GM12878 (cell line): ENCODE data around the gene CPT1C.

ENCODE experiments used
- BCL3 ChIP-seq: IDR thresholded peaks from 2 replicates; pipeline ENCODE4 v1.6.1; 2011; ENCODE audit warnings: borderline replicate concordance, low read depth, mild to moderate bottlenecking, moderate library complexity, low read length; ENCODE audit not compliant: insufficient read depth, poor library complexity, severe bottlenecking
- EZH2 ChIP-seq: IDR thresholded peaks from 2 replicates; pipeline ENCODE4 v1.6.1; 2012; ENCODE audit warnings: low read depth, mild to moderate bottlenecking, control low read depth, inconsistent platforms, low read length, borderline replicate concordance; ENCODE audit not compliant: control insufficient read depth
- HDAC2 ChIP-seq: fragments of 200-600 bp; sonication (generic); IDR thresholded peaks from 2 replicates; pipeline ENCODE4 v1.6.1; 2017
- KLF5 ChIP-seq: fragments of 450-650 bp; IDR thresholded peaks from 2 replicates; pipeline ENCODE4 v1.6.1; 2014; ENCODE audit warnings: mild to moderate bottlenecking; ENCODE audit not compliant: partially characterized antibody
- POLR2AphosphoS5 ChIP-seq: IDR thresholded peaks from 2 replicates; pipeline ENCODE4 v1.6.1; 2011; ENCODE audit warnings: mild to moderate bottlenecking, low read length, inconsistent platforms
- TAF1 ChIP-seq: IDR thresholded peaks from 2 replicates; pipeline ENCODE4 v1.6.1; 2011; ENCODE audit warnings: mild to moderate bottlenecking, low read depth, low read length, borderline replicate concordance
- ZBTB11 ChIP-seq: fragments of 450-650 bp; formaldehyde crosslinking; IDR thresholded peaks from 2 replicates; pipeline ENCODE4 v1.5.0; 2022; ENCODE audit warnings: mild to moderate bottlenecking, missing genetic modification characterization
- TF ChIP-seq, protein P1 (sequence below), 3 experiments: IDR thresholded peaks in 2 of 3; conservative IDR thresholded peaks in 1 of 3; 2 replicates each; pipeline ENCODE4 v1.5.1; 2011; ENCODE audit warnings: low read depth in 3 of 3, low read length in 3 of 3, mild to moderate bottlenecking in 3 of 3, control low read depth in 2 of 3, moderate library complexity in 2 of 3, inconsistent platforms in 1 of 3, mixed read lengths in 1 of 3; ENCODE audit not compliant: control insufficient read depth in 2 of 3, insufficient read depth in 1 of 3; ENCODE audit errors: extremely low read depth in 1 of 3

GRCh38 chr19:49684251-49684982 is 6.5 kb upstream of the CPT1C start:
- TF ChIP-seq TAF1 (no peak), HDAC2 (no peak), BCL3 (no peak), ZBTB11 (CRISPR knock-in tag) (no peak), POLR2AphosphoS5 (peak; percentile 79), EZH2 (no peak), KLF5 (no peak)
- TF ChIP-seq, protein P1, sequence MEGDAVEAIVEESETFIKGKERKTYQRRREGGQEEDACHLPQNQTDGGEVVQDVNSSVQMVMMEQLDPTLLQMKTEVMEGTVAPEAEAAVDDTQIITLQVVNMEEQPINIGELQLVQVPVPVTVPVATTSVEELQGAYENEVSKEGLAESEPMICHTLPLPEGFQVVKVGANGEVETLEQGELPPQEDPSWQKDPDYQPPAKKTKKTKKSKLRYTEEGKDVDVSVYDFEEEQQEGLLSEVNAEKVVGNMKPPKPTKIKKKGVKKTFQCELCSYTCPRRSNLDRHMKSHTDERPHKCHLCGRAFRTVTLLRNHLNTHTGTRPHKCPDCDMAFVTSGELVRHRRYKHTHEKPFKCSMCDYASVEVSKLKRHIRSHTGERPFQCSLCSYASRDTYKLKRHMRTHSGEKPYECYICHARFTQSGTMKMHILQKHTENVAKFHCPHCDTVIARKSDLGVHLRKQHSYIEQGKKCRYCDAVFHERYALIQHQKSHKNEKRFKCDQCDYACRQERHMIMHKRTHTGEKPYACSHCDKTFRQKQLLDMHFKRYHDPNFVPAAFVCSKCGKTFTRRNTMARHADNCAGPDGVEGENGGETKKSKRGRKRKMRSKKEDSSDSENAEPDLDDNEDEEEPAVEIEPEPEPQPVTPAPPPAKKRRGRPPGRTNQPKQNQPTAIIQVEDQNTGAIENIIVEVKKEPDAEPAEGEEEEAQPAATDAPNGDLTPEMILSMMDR (IDR thresholded peaks at IDR 0.05 in 2 of 3, conservative IDR thresholded peaks at IDR 0.05 in 1 of 3; ENCODE audit: control insufficient read depth in 2 of 3, extremely low read depth in 1 of 3, insufficient read depth in 1 of 3, low read depth in 3 of 3, low read length in 3 of 3), result peak; percentile 51 to 74 (median 70)
